Mesenchymal stem cell (in vitro differentiated cells and primary cell): ENCODE data around the gene C15orf39.
"Not testable (repeated sequence)": the region's sequence is repeated elsewhere in the genome, so short reads cannot be mapped to it uniquely, and the experiment has no call there.

Experiments
- DNase-seq: peaks from one replicate; pipeline ENCODE4 v3.0.0-alpha.2; 2013
- H2AFZ ChIP-seq: one replicate; pipeline ENCODE4 v1.6.1; 2013; ENCODE audit warnings: low read depth, mild to moderate bottlenecking, control low read depth, inconsistent platforms, low read length, moderate library complexity
- H2AK5ac ChIP-seq: 2 replicates; pipeline ENCODE4 v1.6.1; 2013; ENCODE audit warnings: low read length, moderate library complexity, mild to moderate bottlenecking, inconsistent platforms; ENCODE audit not compliant: severe bottlenecking
- H2BK120ac ChIP-seq: one replicate; pipeline ENCODE4 v1.6.1; 2013; ENCODE audit warnings: low read depth, mild to moderate bottlenecking, inconsistent platforms, low read length, moderate library complexity
- H2BK12ac ChIP-seq, 2 experiments: one replicate each; pipeline ENCODE4 v1.6.1; 2013; ENCODE audit warnings: inconsistent platforms in 2 of 2, low read length in 2 of 2, mild to moderate bottlenecking in 2 of 2, moderate library complexity in 2 of 2, control low read depth in 1 of 2
- H2BK15ac ChIP-seq: one replicate; pipeline ENCODE4 v1.6.1; 2013; ENCODE audit warnings: mild to moderate bottlenecking, low read depth, inconsistent platforms; ENCODE audit not compliant: poor library complexity, severe bottlenecking
- H2BK5ac ChIP-seq: 2 replicates; pipeline ENCODE4 v1.6.1; 2013; ENCODE audit warnings: low read depth, mild to moderate bottlenecking, low read length, control low read depth, inconsistent platforms; ENCODE audit not compliant: poor library complexity, severe bottlenecking
- H3K14ac ChIP-seq, 2 experiments: one replicate each; pipeline ENCODE4 v1.6.1; 2013; ENCODE audit warnings: inconsistent platforms in 2 of 2, low read length in 2 of 2, control low read depth in 1 of 2, mild to moderate bottlenecking in 1 of 2, moderate library complexity in 1 of 2
- H3K18ac ChIP-seq, 2 experiments: one replicate each; pipeline ENCODE4 v1.6.1; 2013; ENCODE audit warnings: inconsistent platforms in 2 of 2, low read length in 2 of 2, control low read depth in 1 of 2, low read depth in 1 of 2, mild to moderate bottlenecking in 1 of 2
- H3K23ac ChIP-seq, 2 experiments: one replicate each; pipeline ENCODE4 v1.6.1; 2013; ENCODE audit warnings: inconsistent platforms in 2 of 2, low read length in 2 of 2, mild to moderate bottlenecking in 2 of 2, moderate library complexity in 2 of 2, control low read depth in 1 of 2
- H3K27ac ChIP-seq: 2 replicates; pipeline ENCODE4 v1.5.1; 2013; ENCODE audit warnings: mild to moderate bottlenecking, moderate library complexity, low read length, control low read depth, inconsistent platforms; ENCODE audit not compliant: poor library complexity, severe bottlenecking
- H3K27me3 ChIP-seq, 2 experiments: 2 replicates each; pipeline versions ENCODE4 v1.6.1 to v1.7.0; 2013; ENCODE audit warnings: low read length in 2 of 2, mild to moderate bottlenecking in 2 of 2, moderate library complexity in 2 of 2, control low read depth in 1 of 2, inconsistent platforms in 1 of 2; ENCODE audit not compliant: control insufficient read depth in 1 of 2, insufficient read depth in 1 of 2
- H3K36me3 ChIP-seq, 2 experiments: 2 replicates each; pipeline versions ENCODE4 v1.6.1 to v1.7.0; 2013; ENCODE audit warnings: low read length in 2 of 2, control low read depth in 1 of 2, inconsistent platforms in 1 of 2, low read depth in 1 of 2, mild to moderate bottlenecking in 1 of 2; ENCODE audit not compliant: insufficient read depth in 2 of 2, control insufficient read depth in 1 of 2
- H3K4ac ChIP-seq, 2 experiments: one replicate each; pipeline ENCODE4 v1.6.1; 2013; ENCODE audit warnings: inconsistent platforms in 2 of 2, low read length in 2 of 2, mild to moderate bottlenecking in 2 of 2, moderate library complexity in 2 of 2, control low read depth in 1 of 2, low read depth in 1 of 2
- H3K4me1 ChIP-seq: 2 replicates; pipeline ENCODE4 v1.6.1; 2013; ENCODE audit warnings: low read depth, low read length, control low read depth; ENCODE audit not compliant: control insufficient read depth, insufficient read depth
- H3K4me2 ChIP-seq: 2 replicates; pipeline ENCODE4 v1.6.1; 2013; ENCODE audit warnings: low read length, mild to moderate bottlenecking, inconsistent platforms; ENCODE audit not compliant: poor library complexity, severe bottlenecking
- H3K4me3 ChIP-seq, 2 experiments: 2 replicates each; pipeline versions ENCODE4 v1.5.1 to v1.7.0; 2013; ENCODE audit warnings: low read length in 2 of 2, mild to moderate bottlenecking in 2 of 2, control low read depth in 1 of 2, low read depth in 1 of 2; ENCODE audit not compliant: insufficient read depth in 1 of 2
- H3K79me1 ChIP-seq: replicated peaks from 2 replicates; pipeline ENCODE4 v1.6.1; 2013; ENCODE audit warnings: mild to moderate bottlenecking, control low read depth, low read length, inconsistent platforms; ENCODE audit not compliant: poor library complexity, severe bottlenecking
- H3K9ac ChIP-seq: 2 replicates; pipeline ENCODE4 v1.7.0; 2013; ENCODE audit warnings: mild to moderate bottlenecking, low read length, moderate library complexity
- H3K9me3 ChIP-seq: 2 replicates; pipeline ENCODE4 v1.7.0; 2013; ENCODE audit warnings: mild to moderate bottlenecking, low read length; ENCODE audit not compliant: control insufficient read depth
- H4K8ac ChIP-seq: one replicate; pipeline ENCODE4 v1.6.1; 2013; ENCODE audit warnings: inconsistent platforms, mild to moderate bottlenecking, low read length, moderate library complexity
- H4K91ac ChIP-seq: one replicate; pipeline ENCODE4 v1.6.1; 2013; ENCODE audit warnings: mild to moderate bottlenecking, low read length, inconsistent platforms
- WGBS: methylation state at CpG from one replicate; pipeline ENCODE4 v1.1.7; 2013; ENCODE audit warnings: mixed read lengths; 5-methylcytosine and 5-hydroxymethylcytosine counted together

Gene C15orf39

DNA sequence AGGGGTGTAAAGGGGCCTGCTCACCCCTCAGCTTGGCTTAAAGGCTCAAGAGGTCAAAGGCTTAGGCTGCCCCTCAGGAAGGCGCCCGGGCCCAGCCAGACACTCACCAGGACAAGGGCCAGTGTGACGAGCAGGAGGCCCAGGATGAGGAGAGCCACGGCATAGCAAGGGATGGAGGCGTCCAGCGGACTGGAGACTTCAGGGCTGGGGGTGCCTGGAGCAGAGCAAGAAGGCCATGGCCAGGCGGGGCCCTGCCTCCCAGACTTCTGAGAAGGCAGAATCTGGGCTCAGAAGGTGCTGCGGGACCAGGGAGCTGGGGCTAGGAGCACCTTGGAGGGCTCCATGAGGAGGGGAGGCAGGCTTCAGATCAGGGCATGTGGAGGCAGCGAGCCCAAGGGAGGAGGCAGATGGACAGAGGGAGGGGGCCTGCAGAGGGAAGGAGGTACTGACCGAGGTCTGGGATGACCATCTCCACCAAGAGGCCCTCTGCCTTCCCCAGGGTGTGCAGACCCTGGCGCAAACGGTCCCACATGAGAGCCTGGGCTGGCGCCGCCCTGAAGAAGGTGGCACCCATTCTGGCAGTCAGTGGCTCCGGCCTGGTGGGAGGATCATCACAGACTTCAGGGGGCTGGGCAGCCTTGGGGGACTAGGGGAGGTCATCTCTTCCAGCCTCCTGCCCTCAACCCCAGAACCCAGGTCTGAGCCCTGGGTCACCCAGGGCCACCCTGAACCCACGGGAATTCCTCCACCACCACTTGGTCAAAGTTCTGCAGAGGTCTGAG, 24.5 kb downstream of the C15orf39 start:
- no peak overlapping the region for H3K23ac ChIP-seq
- no peak overlapping the region for H4K91ac ChIP-seq
- no peak for DNase-seq
- no peak overlapping the region for H3K14ac ChIP-seq
- H2AFZ ChIP-seq: no peak overlapping the region
- no peak overlapping the region for H2BK120ac ChIP-seq
- peaks cover 24 to 50% of the 10 kb centered on the region in 2 experiments for H3K27me3 ChIP-seq
- H2AK5ac ChIP-seq: no peak overlapping the region
- H3K79me1 ChIP-seq: no peaks in the 10 kb centered on the region
- H2BK5ac ChIP-seq: no peak overlapping the region
- no peak overlapping the region for H2BK15ac ChIP-seq
- 82% methylated on average over 15 of the region's 16 CpGs for WGBS
- no peak overlapping the region for H3K9ac ChIP-seq
- no peak overlapping the region for H3K27ac ChIP-seq
- no peak overlapping the region for H4K8ac ChIP-seq
- no peak overlapping the region for H3K4ac ChIP-seq
- peaks cover 2% of the 10 kb centered on the region for H3K4me1 ChIP-seq
- no peaks in the 10 kb centered on the region for H3K9me3 ChIP-seq
- H3K18ac ChIP-seq: no peak overlapping the region
- no peak overlapping the region for H3K4me3 ChIP-seq
- no peak overlapping the region for H2BK12ac ChIP-seq
- H3K4me2 ChIP-seq: no peak overlapping the region
- no peaks in the 10 kb centered on the region for H3K36me3 ChIP-seq

- H3K9me3 ChIP-seq, H3K79me1 ChIP-seq, H2BK5ac ChIP-seq, H3K27ac ChIP-seq, H4K8ac ChIP-seq, H4K91ac ChIP-seq, H2BK120ac ChIP-seq, H2BK15ac ChIP-seq, H3K23ac ChIP-seq, H3K14ac ChIP-seq, H2BK12ac ChIP-seq, H3K4me3 ChIP-seq, H3K4ac ChIP-seq, H3K4me1 ChIP-seq, DNase-seq, H2AK5ac ChIP-seq, H2AFZ ChIP-seq, H3K9ac ChIP-seq, H3K4me2 ChIP-seq, H3K18ac ChIP-seq, H3K36me3 ChIP-seq: not testable (repeated sequence)
- H3K27me3 ChIP-seq: peaks cover 30 to 60% of the 10 kb centered on the region in 2 experiments
- 90% methylated on average over 6 of the region's 7 CpGs for WGBS
Observed at GRCh38 chr15:75227112-75227511, 25.4 kb downstream of the C15orf39 start.

GRCh38 chr15:75227663-75228280, 26.1 kb downstream of the C15orf39 start:
- H4K8ac ChIP-seq: no peak overlapping the region
- WGBS: 70% methylated on average over 11 of the region's 13 CpGs
- H3K4me2 ChIP-seq: no peak overlapping the region
- DNase-seq: no peak
- no peak overlapping the region for H2AK5ac ChIP-seq
- H3K27me3 ChIP-seq: peaks cover 35 to 67% of the 10 kb centered on the region in 2 experiments
- no peak overlapping the region for H2BK12ac ChIP-seq
- H3K9ac ChIP-seq: no peak overlapping the region
- H3K14ac ChIP-seq: no peak overlapping the region
- peaks cover 2% of the 10 kb centered on the region for H3K4me1 ChIP-seq
- H3K79me1 ChIP-seq: no peaks in the 10 kb centered on the region
- H2AFZ ChIP-seq: no peak overlapping the region
- no peak overlapping the region for H3K27ac ChIP-seq
- no peak overlapping the region for H2BK120ac ChIP-seq
- H3K9me3 ChIP-seq: no peaks in the 10 kb centered on the region
- no peak overlapping the region for H3K4ac ChIP-seq
- no peak overlapping the region for H2BK5ac ChIP-seq
- no peak overlapping the region for H4K91ac ChIP-seq
- H2BK15ac ChIP-seq: no peak overlapping the region
- no peak overlapping the region for H3K23ac ChIP-seq
- no peaks in the 10 kb centered on the region for H3K36me3 ChIP-seq
- no peak overlapping the region for H3K4me3 ChIP-seq
- H3K18ac ChIP-seq: no peak overlapping the region

DNA sequence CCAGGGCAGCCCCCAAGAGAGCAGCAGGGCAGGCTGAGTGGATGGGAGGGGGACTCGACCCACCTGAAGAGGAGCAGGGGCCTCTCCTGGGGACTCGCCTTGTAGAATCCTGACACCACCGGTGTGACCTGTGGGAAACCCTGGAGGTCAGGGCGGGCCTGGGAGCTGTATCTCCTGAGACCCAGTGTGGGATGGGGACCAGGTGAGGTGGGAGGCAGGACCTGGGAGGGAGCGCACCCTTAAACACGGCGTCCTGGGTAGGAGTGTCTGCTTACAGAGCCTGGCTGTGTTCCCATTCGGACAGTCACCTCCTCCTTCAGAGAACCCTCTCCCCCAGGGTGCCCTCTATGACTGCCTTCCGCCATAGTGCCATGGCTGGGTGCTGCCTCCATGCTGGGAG, 27.1 kb downstream of the C15orf39 start:
- Histone ChIP-seq H2BK12ac (no peak overlapping the region), H2BK120ac (no peak overlapping the region), H3K4me3 (no peak overlapping the region), H3K9ac (no peak overlapping the region), H3K14ac (no peak overlapping the region), H2AFZ (no peak overlapping the region), H4K91ac (no peak overlapping the region), H2BK15ac (no peak overlapping the region), H3K4ac (no peak overlapping the region), H3K23ac (no peak overlapping the region), H3K27ac (no peak overlapping the region), H3K9me3 (no peaks in the 10 kb centered on the region), H2BK5ac (no peak overlapping the region), H3K4me1 (peaks cover 2% of the 10 kb centered on the region), H3K4me2 (no peak overlapping the region), H3K36me3 (no peaks in the 10 kb centered on the region), H4K8ac (no peak overlapping the region), H3K18ac (no peak overlapping the region), H2AK5ac (no peak overlapping the region), H3K27me3 (peaks cover 43 to 73% of the 10 kb centered on the region in 2 experiments), H3K79me1 (no peaks in the 10 kb centered on the region)
- 83% methylated on average over 8 of the region's 9 CpGs for WGBS
- DNase-seq: no peak
